ENCODE data around the gene ASTN2.

ASTN2 gene

DNA sequence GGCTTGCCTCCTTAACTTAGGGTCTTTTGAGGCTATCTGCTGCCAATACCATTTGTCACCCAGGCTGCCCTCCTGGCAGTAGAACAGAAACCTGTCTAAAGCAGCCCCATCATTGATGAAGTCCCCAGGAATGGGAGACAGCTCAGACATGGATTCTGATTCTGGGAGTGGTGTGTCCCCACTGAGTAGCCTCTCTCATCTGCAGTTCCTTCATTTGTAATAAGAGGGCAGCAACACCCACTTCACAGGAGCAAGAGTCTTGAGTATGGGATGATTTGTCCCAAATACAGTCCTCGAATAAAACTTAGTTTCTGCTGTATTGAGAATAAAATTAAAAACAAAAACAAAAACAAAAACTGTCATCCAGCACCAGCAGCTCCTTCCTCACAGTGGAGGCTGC is 167.6 kb downstream of the ASTN2 start:
- Histone ChIP-seq H3K36me3 (ENCODE audit: insufficient read depth, low read length) (no peaks in the 10 kb centered on the region), H3K27me3 (ENCODE audit: insufficient read depth, low read length) (no peaks in the 10 kb centered on the region), H2AFZ (ENCODE audit: low read length, unreplicated experiment) (no peak overlapping the region), H3K4me3 (ENCODE audit: low read depth, low read length) (no peak overlapping the region), H3K27ac (ENCODE audit: low read depth, low read length) (no peak overlapping the region), H3K79me2 (ENCODE audit: control insufficient read depth, insufficient read depth, low read length, unreplicated experiment) (no peaks in the 10 kb centered on the region), H3K4me1 (ENCODE audit: control insufficient read depth, insufficient read depth, low read length, unreplicated experiment) (no peaks in the 10 kb centered on the region)

DNA sequence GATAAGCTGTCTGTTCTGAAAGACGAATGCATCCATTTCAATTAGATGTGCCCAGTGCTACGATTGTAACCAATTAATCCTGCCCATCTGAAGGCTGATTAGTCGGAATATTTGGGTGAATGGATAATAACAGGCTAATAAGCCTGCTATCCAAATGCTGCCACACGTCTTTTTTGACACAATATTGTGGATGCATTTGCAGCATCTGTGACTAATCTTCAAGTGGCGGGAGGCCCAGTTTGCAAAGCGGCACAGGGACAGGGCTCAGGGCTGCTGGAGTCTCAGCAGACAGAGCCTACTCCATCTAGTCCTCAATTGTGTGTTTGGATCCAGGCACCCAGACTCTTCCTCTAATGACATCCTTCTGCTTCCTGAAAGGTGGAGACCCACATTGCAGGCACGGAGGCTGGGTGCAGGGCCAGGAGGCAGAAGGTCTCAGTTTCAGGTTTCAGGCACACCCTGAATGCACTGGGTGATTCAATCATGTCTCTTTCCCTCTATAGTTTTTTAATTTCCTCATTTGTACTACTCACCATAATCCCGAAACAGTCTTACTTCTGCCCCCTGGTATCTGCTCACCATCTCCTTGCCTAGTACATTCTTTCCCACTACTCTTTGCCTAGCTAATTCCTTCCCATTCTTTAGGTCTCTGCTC is 169.6 kb downstream of the ASTN2 start:
- H2AFZ ChIP-seq (ENCODE audit: low read length, unreplicated experiment): no peak overlapping the region
- H3K27ac ChIP-seq (ENCODE audit: low read depth, low read length): no peak overlapping the region
- no peaks in the 10 kb centered on the region for H3K4me1 ChIP-seq (ENCODE audit: control insufficient read depth, insufficient read depth, low read length, unreplicated experiment)
- H3K36me3 ChIP-seq (ENCODE audit: insufficient read depth, low read length): no peaks in the 10 kb centered on the region
- H3K4me3 ChIP-seq (ENCODE audit: low read depth, low read length): no peak overlapping the region
- H3K79me2 ChIP-seq (ENCODE audit: control insufficient read depth, insufficient read depth, low read length, unreplicated experiment): no peaks in the 10 kb centered on the region
- H3K27me3 ChIP-seq (ENCODE audit: insufficient read depth, low read length): no peaks in the 10 kb centered on the region

DNA sequence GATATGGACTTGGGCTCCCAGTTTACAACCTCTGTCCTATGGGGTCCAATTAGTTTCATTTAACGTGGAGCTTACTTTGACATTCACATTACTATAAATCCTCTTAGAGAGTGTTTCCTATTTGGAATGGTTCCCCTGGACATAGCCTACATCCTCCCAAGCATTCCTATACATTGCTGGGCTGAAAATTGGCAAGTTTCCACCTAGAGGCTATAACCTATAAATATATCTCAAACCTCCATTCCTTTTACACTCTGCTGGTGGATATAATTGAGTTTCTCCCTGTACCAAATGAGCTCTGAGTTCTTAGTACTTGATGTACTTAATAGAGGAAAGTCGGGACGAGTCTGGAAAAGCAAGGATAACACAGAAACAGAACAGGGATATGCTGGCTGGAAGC is 172.8 kb downstream of the ASTN2 start:
- Histone ChIP-seq H2AFZ (ENCODE audit: low read length, unreplicated experiment) (no peak overlapping the region), H3K27me3 (ENCODE audit: insufficient read depth, low read length) (no peaks in the 10 kb centered on the region), H3K27ac (ENCODE audit: low read depth, low read length) (no peak overlapping the region), H3K36me3 (ENCODE audit: insufficient read depth, low read length) (no peaks in the 10 kb centered on the region), H3K4me3 (ENCODE audit: low read depth, low read length) (no peak overlapping the region), H3K4me1 (ENCODE audit: control insufficient read depth, insufficient read depth, low read length, unreplicated experiment) (no peaks in the 10 kb centered on the region), H3K79me2 (ENCODE audit: control insufficient read depth, insufficient read depth, low read length, unreplicated experiment) (no peaks in the 10 kb centered on the region)

DNA sequence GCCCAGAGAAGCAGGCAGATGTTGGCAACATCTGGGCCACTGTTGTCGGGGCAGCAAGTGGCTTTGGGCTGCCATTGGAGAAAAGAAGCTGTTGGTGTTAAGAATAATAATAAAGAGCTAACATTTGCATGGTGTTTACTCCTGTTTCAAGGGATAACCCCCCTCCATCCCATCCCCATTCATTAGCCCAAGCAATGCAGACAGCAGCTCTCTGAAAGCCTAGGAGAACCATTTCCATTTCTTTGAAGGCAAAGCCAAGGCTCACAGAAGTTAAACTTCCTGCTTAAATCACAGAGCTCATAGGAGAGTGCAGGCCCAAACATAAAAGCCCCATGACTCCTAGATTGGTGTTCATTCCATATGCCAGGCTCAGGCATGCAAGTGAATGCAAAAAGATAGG is 175.4 kb downstream of the ASTN2 start:
- H3K27ac ChIP-seq (ENCODE audit: low read depth, low read length): no peak overlapping the region
- no peaks in the 10 kb centered on the region for H3K27me3 ChIP-seq (ENCODE audit: insufficient read depth, low read length)
- no peak overlapping the region for H3K4me3 ChIP-seq (ENCODE audit: low read depth, low read length)
- H3K79me2 ChIP-seq (ENCODE audit: control insufficient read depth, insufficient read depth, low read length, unreplicated experiment): no peaks in the 10 kb centered on the region
- H3K4me1 ChIP-seq (ENCODE audit: control insufficient read depth, insufficient read depth, low read length, unreplicated experiment): no peaks in the 10 kb centered on the region
- H3K36me3 ChIP-seq (ENCODE audit: insufficient read depth, low read length): no peaks in the 10 kb centered on the region
- no peak overlapping the region for H2AFZ ChIP-seq (ENCODE audit: low read length, unreplicated experiment)

- no peak overlapping the region for H3K4me3 ChIP-seq (ENCODE audit: low read depth, low read length)
- H3K27ac ChIP-seq (ENCODE audit: low read depth, low read length): no peak overlapping the region
- H3K79me2 ChIP-seq (ENCODE audit: control insufficient read depth, insufficient read depth, low read length, unreplicated experiment): no peaks in the 10 kb centered on the region
- H2AFZ ChIP-seq (ENCODE audit: low read length, unreplicated experiment): no peak overlapping the region
- no peaks in the 10 kb centered on the region for H3K36me3 ChIP-seq (ENCODE audit: insufficient read depth, low read length)
- no peaks in the 10 kb centered on the region for H3K4me1 ChIP-seq (ENCODE audit: control insufficient read depth, insufficient read depth, low read length, unreplicated experiment)
- no peaks in the 10 kb centered on the region for H3K27me3 ChIP-seq (ENCODE audit: insufficient read depth, low read length)
Measured at GRCh38 chr9:117234103-117234502, 180.8 kb downstream of the ASTN2 start.

DNA sequence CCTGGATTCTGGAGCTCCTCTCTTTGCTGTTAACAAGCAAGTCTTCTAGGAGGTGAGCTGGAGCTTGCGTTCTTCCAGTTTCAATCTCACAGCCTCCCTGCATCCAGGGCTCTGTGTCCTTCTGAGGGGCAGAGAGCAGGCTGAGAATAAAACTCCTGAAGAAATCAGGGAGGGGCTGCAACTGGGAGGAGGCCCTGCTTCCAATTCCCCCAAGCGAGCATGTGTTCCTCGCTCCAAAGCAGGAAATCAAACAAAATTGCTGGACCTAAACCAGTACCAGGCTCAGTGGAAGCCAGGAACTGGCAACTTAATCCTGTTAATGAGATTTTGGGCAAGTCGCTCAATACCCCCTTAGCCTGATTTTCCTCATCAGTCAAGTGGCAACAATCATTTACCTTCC is 181.8 kb downstream of the ASTN2 start:
- Histone ChIP-seq H3K79me2 (ENCODE audit: control insufficient read depth, insufficient read depth, low read length, unreplicated experiment) (no peaks in the 10 kb centered on the region), H2AFZ (ENCODE audit: low read length, unreplicated experiment) (no peak overlapping the region), H3K27ac (ENCODE audit: low read depth, low read length) (no peak overlapping the region), H3K4me1 (ENCODE audit: control insufficient read depth, insufficient read depth, low read length, unreplicated experiment) (no peaks in the 10 kb centered on the region), H3K27me3 (ENCODE audit: insufficient read depth, low read length) (no peaks in the 10 kb centered on the region), H3K36me3 (ENCODE audit: insufficient read depth, low read length) (no peaks in the 10 kb centered on the region), H3K4me3 (ENCODE audit: low read depth, low read length) (no peak overlapping the region)

GRCh38 chr9:117232281-117232680 is 182.6 kb downstream of the ASTN2 start:
- H3K79me2 ChIP-seq (ENCODE audit: control insufficient read depth, insufficient read depth, low read length, unreplicated experiment): no peaks in the 10 kb centered on the region
- H3K4me3 ChIP-seq (ENCODE audit: low read depth, low read length): no peak overlapping the region
- H2AFZ ChIP-seq (ENCODE audit: low read length, unreplicated experiment): no peak overlapping the region
- no peaks in the 10 kb centered on the region for H3K4me1 ChIP-seq (ENCODE audit: control insufficient read depth, insufficient read depth, low read length, unreplicated experiment)
- no peaks in the 10 kb centered on the region for H3K36me3 ChIP-seq (ENCODE audit: insufficient read depth, low read length)
- no peaks in the 10 kb centered on the region for H3K27me3 ChIP-seq (ENCODE audit: insufficient read depth, low read length)
- H3K27ac ChIP-seq (ENCODE audit: low read depth, low read length): no peak overlapping the region

DNA sequence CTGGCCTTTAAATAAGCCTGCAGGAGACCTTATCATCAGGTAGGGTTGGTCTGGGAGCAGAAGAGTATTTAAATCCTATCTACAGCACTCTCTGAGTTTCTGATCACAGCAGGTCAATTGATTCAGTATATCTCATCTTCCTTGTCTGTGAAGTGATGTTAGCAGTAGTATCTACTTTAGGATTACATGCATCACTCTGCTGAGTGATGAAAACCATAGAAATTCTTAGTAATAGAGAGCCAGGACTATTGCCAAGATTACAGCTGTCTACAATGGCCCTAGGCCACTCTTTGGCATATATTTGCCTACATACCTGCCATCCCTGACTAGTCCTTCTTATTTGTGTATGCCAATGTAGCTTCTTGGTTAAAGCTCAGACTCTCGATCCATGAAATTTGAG is 183.8 kb downstream of the ASTN2 start:
- H2AFZ ChIP-seq (ENCODE audit: low read length, unreplicated experiment): no peak overlapping the region
- H3K36me3 ChIP-seq (ENCODE audit: insufficient read depth, low read length): no peaks in the 10 kb centered on the region
- H3K4me3 ChIP-seq (ENCODE audit: low read depth, low read length): no peak overlapping the region
- no peak overlapping the region for H3K27ac ChIP-seq (ENCODE audit: low read depth, low read length)
- H3K27me3 ChIP-seq (ENCODE audit: insufficient read depth, low read length): no peaks in the 10 kb centered on the region
- no peaks in the 10 kb centered on the region for H3K4me1 ChIP-seq (ENCODE audit: control insufficient read depth, insufficient read depth, low read length, unreplicated experiment)
- H3K79me2 ChIP-seq (ENCODE audit: control insufficient read depth, insufficient read depth, low read length, unreplicated experiment): no peaks in the 10 kb centered on the region

GRCh38 chr9:117224695-117225094 is 190.2 kb downstream of the ASTN2 start:
- no peaks in the 10 kb centered on the region for H3K79me2 ChIP-seq (ENCODE audit: control insufficient read depth, insufficient read depth, low read length, unreplicated experiment)
- no peak overlapping the region for H3K4me3 ChIP-seq (ENCODE audit: low read depth, low read length)
- H3K27ac ChIP-seq (ENCODE audit: low read depth, low read length): no peak overlapping the region
- H2AFZ ChIP-seq (ENCODE audit: low read length, unreplicated experiment): no peak overlapping the region
- H3K36me3 ChIP-seq (ENCODE audit: insufficient read depth, low read length): no peaks in the 10 kb centered on the region
- no peaks in the 10 kb centered on the region for H3K27me3 ChIP-seq (ENCODE audit: insufficient read depth, low read length)
- H3K4me1 ChIP-seq (ENCODE audit: control insufficient read depth, insufficient read depth, low read length, unreplicated experiment): no peaks in the 10 kb centered on the region

GRCh38 chr9:117218951-117219350 is 195.9 kb downstream of the ASTN2 start:
- H3K4me3 ChIP-seq (ENCODE audit: low read depth, low read length): no peak overlapping the region
- H3K36me3 ChIP-seq (ENCODE audit: insufficient read depth, low read length): no peaks in the 10 kb centered on the region
- no peaks in the 10 kb centered on the region for H3K79me2 ChIP-seq (ENCODE audit: control insufficient read depth, insufficient read depth, low read length, unreplicated experiment)
- no peaks in the 10 kb centered on the region for H3K4me1 ChIP-seq (ENCODE audit: control insufficient read depth, insufficient read depth, low read length, unreplicated experiment)
- H3K27ac ChIP-seq (ENCODE audit: low read depth, low read length): no peak overlapping the region
- H3K27me3 ChIP-seq (ENCODE audit: insufficient read depth, low read length): no peaks in the 10 kb centered on the region
- no peak overlapping the region for H2AFZ ChIP-seq (ENCODE audit: low read length, unreplicated experiment)

GRCh38 chr9:117214416-117214815 is 200.4 kb downstream of the ASTN2 start:
- Histone ChIP-seq H2AFZ (ENCODE audit: low read length, unreplicated experiment) (no peak overlapping the region), H3K79me2 (ENCODE audit: control insufficient read depth, insufficient read depth, low read length, unreplicated experiment) (no peaks in the 10 kb centered on the region), H3K4me3 (ENCODE audit: low read depth, low read length) (no peak overlapping the region), H3K36me3 (ENCODE audit: insufficient read depth, low read length) (no peaks in the 10 kb centered on the region), H3K27ac (ENCODE audit: low read depth, low read length) (no peak overlapping the region), H3K4me1 (ENCODE audit: control insufficient read depth, insufficient read depth, low read length, unreplicated experiment) (no peaks in the 10 kb centered on the region), H3K27me3 (ENCODE audit: insufficient read depth, low read length) (no peaks in the 10 kb centered on the region)
